WTC11 (cell line): ENCODE data around the gene LCN15. TPM values are rescaled to one million over a fixed set of nuclear protein-coding genes. Genes with fewer than 3 reads are reported as not detected.

Experiments
- ATAC-seq: fragments of 200-7000 bp; cut with Tn5 transposase; 2 replicates; pipeline ENCODE4 v1.10.0; 2021; ENCODE audit warnings: mild to moderate bottlenecking, moderate library complexity
- CTCF ChIA-PET: fragments of 300-600 bp; sonication (Branson Sonifier 250); formaldehyde crosslinking; loops from one replicate; lab custom pipeline; 2021; ENCODE audit warnings: antibody characterized with exemption; lab: Charles Lee
- POLR2A ChIA-PET: fragments of 350-600 bp; sonication (Branson Sonifier 250); formaldehyde crosslinking; loops from one replicate; lab custom pipeline; 2021; ENCODE audit warnings: antibody characterized with exemption; lab: Charles Lee
- DNase-seq: peaks from one replicate; pipeline ENCODE4 v3.0.0; 2021; ENCODE audit warnings: low spot score
- H3K27ac Mint-ChIP-seq: 2 replicates; pipeline ENCODE4 v1.8.0; 2021; ENCODE audit warnings: mixed read lengths
- H3K27me3 Mint-ChIP-seq: 2 replicates; pipeline ENCODE4 v1.8.0; 2021; ENCODE audit warnings: low read depth, mild to moderate bottlenecking, moderate library complexity, mixed read lengths
- H3K36me3 Mint-ChIP-seq: 2 replicates; pipeline ENCODE4 v1.8.0; 2021; ENCODE audit warnings: mixed read lengths
- H3K4me1 Mint-ChIP-seq: 2 replicates; pipeline ENCODE4 v1.8.0; 2022; ENCODE audit warnings: mixed read lengths
- H3K4me3 Mint-ChIP-seq: 2 replicates; pipeline ENCODE4 v1.8.0; 2021; ENCODE audit warnings: mild to moderate bottlenecking, moderate library complexity, mixed read lengths
- H3K9me3 Mint-ChIP-seq: 2 replicates; pipeline ENCODE4 v1.8.0; 2021; ENCODE audit warnings: mixed read lengths
- AR ChIP-seq: fragments of 250-450 bp; sonication (Bioruptor Pico); IDR thresholded peaks from 2 replicates; pipeline ENCODE4 v1.9.0; 2021; ENCODE audit warnings: mild to moderate bottlenecking
- ARID4B ChIP-seq: sonication (generic); formaldehyde crosslinking; IDR thresholded peaks from 2 replicates; pipeline ENCODE4 v1.8.0; 2023; ENCODE audit warnings: missing genetic modification reagents, mild to moderate bottlenecking, borderline replicate concordance
- ATF6 ChIP-seq: sonication (generic); formaldehyde crosslinking; IDR thresholded peaks from 2 replicates; pipeline ENCODE4 v1.8.1; 2023; ENCODE audit warnings: mild to moderate bottlenecking, missing genetic modification reagents
- CDX4 ChIP-seq: fragments of 250-450 bp; sonication (Bioruptor Pico); IDR thresholded peaks from 2 replicates; pipeline ENCODE4 v1.9.0; 2021; ENCODE audit warnings: moderate library complexity, mild to moderate bottlenecking, inconsistent platforms, borderline replicate concordance
- E2F4 ChIP-seq: sonication (generic); formaldehyde crosslinking; IDR thresholded peaks from 2 replicates; pipeline ENCODE4 v1.8.1; 2022; ENCODE audit warnings: low read depth, mild to moderate bottlenecking, moderate library complexity, missing genetic modification reagents, borderline replicate concordance
- FOXJ3 ChIP-seq: sonication (generic); formaldehyde crosslinking; IDR thresholded peaks from 2 replicates; pipeline ENCODE4 v1.9.0; 2021; ENCODE audit warnings: missing genetic modification reagents, mild to moderate bottlenecking, borderline replicate concordance
- GABPB1 ChIP-seq: sonication (generic); formaldehyde crosslinking; IDR thresholded peaks from 2 replicates; pipeline ENCODE4 v1.8.1; 2023; ENCODE audit warnings: mild to moderate bottlenecking, missing genetic modification reagents
- IRF2 ChIP-seq: sonication (generic); formaldehyde crosslinking; IDR thresholded peaks from 2 replicates; pipeline ENCODE4 v1.8.0; 2022; ENCODE audit warnings: low read depth, missing genetic modification reagents, borderline replicate concordance
- JAZF1 ChIP-seq: fragments of 250-450 bp; sonication (Bioruptor Pico); IDR thresholded peaks from 2 replicates; pipeline ENCODE4 v1.9.0; 2021; ENCODE audit warnings: moderate library complexity, mild to moderate bottlenecking, inconsistent platforms
- PRDM15 ChIP-seq: sonication (generic); formaldehyde crosslinking; IDR thresholded peaks from 2 replicates; pipeline ENCODE4 v1.8.0; 2022; ENCODE audit warnings: missing genetic modification reagents
- SMAD4 ChIP-seq: sonication (generic); formaldehyde crosslinking; IDR thresholded peaks from 2 replicates; pipeline ENCODE4 v1.8.0; 2022; ENCODE audit warnings: mild to moderate bottlenecking, missing genetic modification reagents
- SP1 ChIP-seq: sonication (generic); formaldehyde crosslinking; conservative IDR thresholded peaks from 2 replicates; pipeline ENCODE4 v1.8.1; 2022; ENCODE audit warnings: missing genetic modification reagents
- TCF7 ChIP-seq: sonication (generic); formaldehyde crosslinking; IDR thresholded peaks from 2 replicates; pipeline ENCODE4 v1.8.0; 2022; ENCODE audit warnings: mild to moderate bottlenecking, low read depth, missing genetic modification reagents, moderate library complexity
- TEAD4 ChIP-seq: sonication (generic); formaldehyde crosslinking; IDR thresholded peaks from 2 replicates; pipeline ENCODE4 v1.8.0; 2022; ENCODE audit warnings: mild to moderate bottlenecking, missing genetic modification reagents
- ZNF219 ChIP-seq: sonication (generic); formaldehyde crosslinking; IDR thresholded peaks from 2 replicates; pipeline ENCODE4 v1.8.0; 2023; ENCODE audit warnings: missing genetic modification reagents, mild to moderate bottlenecking, borderline replicate concordance
- ZSCAN18 ChIP-seq: fragments of 250-450 bp; sonication (Bioruptor Pico); IDR thresholded peaks from 2 replicates; pipeline ENCODE4 v2.1.2; 2022; ENCODE audit warnings: mild to moderate bottlenecking, moderate library complexity
- total RNA-seq: library from RNA; stranded (reverse); gene quantifications from 3 replicates; pipeline ENCODE4 v1.2.3, GENCODE V29; 2021

LCN15 gene
- total RNA-seq, 1 experiment from 2014 or later: 0.52 TPM

- no peaks in the 10 kb centered on the region for H3K27me3 Mint-ChIP-seq
- TF ChIP-seq JAZF1 (CRISPR knock-in tag) (no peak), GABPB1 (no peak), ATF6 (CRISPR knock-in tag) (no peak), AR (CRISPR knock-in tag) (no peak)
- no peak for ATAC-seq
- H3K27ac Mint-ChIP-seq: no peak overlapping the region
- peaks cover 3% of the 10 kb centered on the region; the same call in 1 of the 2 replicates for H3K9me3 Mint-ChIP-seq
- no peak for DNase-seq
- peaks cover 4% of the 10 kb centered on the region; the same call in 1 of the 2 replicates for H3K4me1 Mint-ChIP-seq
- H3K4me3 Mint-ChIP-seq: no peak overlapping the region
- CTCF ChIA-PET: no interaction called here
- H3K36me3 Mint-ChIP-seq: no peaks in the 10 kb centered on the region
- POLR2A ChIA-PET: no interaction called here
Observed at GRCh38 chr9:136735812-136736480, 28.4 kb downstream of the LCN15 start.

GRCh38 chr9:136734837-136735496 lies 29.4 kb downstream of the LCN15 start:
- ChIA-PET POLR2A (no interaction called here), CTCF (no interaction called here)
- Mint-ChIP-seq H3K4me1 (peaks cover 4% of the 10 kb centered on the region; the same call in 1 of the 2 replicates), H3K27me3 (no peaks in the 10 kb centered on the region), H3K4me3 (no peak overlapping the region), H3K27ac (no peak overlapping the region), H3K36me3 (no peaks in the 10 kb centered on the region), H3K9me3 (peaks cover 3% of the 10 kb centered on the region; the same call in 1 of the 2 replicates)
- ATAC-seq (no peak), DNase-seq (no peak)
- TF ChIP-seq SP1 (CRISPR knock-in tag) (no peak), ARID4B (no peak), CDX4 (CRISPR knock-in tag) (no peak), FOXJ3 (no peak), ZSCAN18 (no peak), TCF7 (CRISPR knock-in tag) (no peak), IRF2 (no peak), SMAD4 (CRISPR knock-in tag) (no peak), E2F4 (CRISPR knock-in tag) (no peak), TEAD4 (CRISPR knock-in tag) (no peak), ZNF219 (CRISPR knock-in tag) (no peak), PRDM15 (CRISPR knock-in tag) (no peak)
